Endodermal cell (in vitro differentiated cells): ENCODE measurements around the gene LILRA6. TPM values are rescaled to one million over a fixed set of nuclear protein-coding genes. Genes with fewer than 3 reads are reported as not detected.

Experiments used
- DNase-seq: peaks from one replicate; pipeline ENCODE4 v3.0.0-alpha.2; 2017
- H3K27ac ChIP-seq: 2 replicates; pipeline ENCODE4 v1.5.1; 2013; ENCODE audit warnings: mild to moderate bottlenecking, low read depth, low read length, moderate library complexity
- H3K27me3 ChIP-seq: 2 replicates; pipeline ENCODE4 v1.6.1; 2013; ENCODE audit warnings: mild to moderate bottlenecking, low read length, moderate library complexity; ENCODE audit not compliant: insufficient read depth, control insufficient read depth, poor library complexity, severe bottlenecking
- H3K36me3 ChIP-seq: 2 replicates; pipeline ENCODE4 v1.7.0; 2013; ENCODE audit warnings: mild to moderate bottlenecking, low read length, moderate library complexity; ENCODE audit not compliant: control insufficient read depth, insufficient read depth
- H3K4me1 ChIP-seq: one replicate; pipeline ENCODE4 v1.7.0; 2013; ENCODE audit warnings: low read length; ENCODE audit not compliant: control insufficient read depth, insufficient read depth
- H3K4me3 ChIP-seq: 2 replicates; pipeline ENCODE4 v1.5.1; 2013; ENCODE audit warnings: mild to moderate bottlenecking, low read length, moderate library complexity
- H3K9ac ChIP-seq: 2 replicates; pipeline ENCODE4 v1.6.1; 2013; ENCODE audit warnings: mild to moderate bottlenecking, low read length, moderate library complexity; ENCODE audit not compliant: poor library complexity, severe bottlenecking; ENCODE audit errors: extremely low read depth
- H3K9me3 ChIP-seq: 2 replicates; pipeline ENCODE4 v1.6.1; 2013; ENCODE audit warnings: mild to moderate bottlenecking, low read length, moderate library complexity; ENCODE audit not compliant: control insufficient read depth
- H3K27ac Mint-ChIP-seq: 2 replicates; pipeline ENCODE4 v1.8.0; 2020; ENCODE audit warnings: mixed read lengths
- H3K27me3 Mint-ChIP-seq: 2 replicates; pipeline ENCODE4 v1.8.0; 2021; ENCODE audit warnings: mild to moderate bottlenecking, mixed read lengths; ENCODE audit not compliant: insufficient read depth
- H3K36me3 Mint-ChIP-seq: 2 replicates; pipeline ENCODE4 v1.8.0; 2020; ENCODE audit warnings: low read depth, mixed read lengths
- H3K4me1 Mint-ChIP-seq: 2 replicates; pipeline ENCODE4 v1.8.0; 2020; ENCODE audit warnings: mixed read lengths
- H3K4me3 Mint-ChIP-seq: 2 replicates; pipeline ENCODE4 v1.8.0; 2020; ENCODE audit warnings: mild to moderate bottlenecking, moderate library complexity, mixed read lengths
- H3K9me3 Mint-ChIP-seq: 2 replicates; pipeline ENCODE4 v1.8.0; 2020; ENCODE audit warnings: mild to moderate bottlenecking, mixed read lengths
- WGBS, 2 experiments: methylation state at CpG; one replicate each; pipeline versions ENCODE4 v1.1.5 to v1.1.7; 2013; ENCODE audit warnings: missing lambda C conversion rate in 2 of 2, mixed read lengths in 1 of 2; ENCODE audit not compliant: insufficient coverage in 1 of 2, insufficient read length in 1 of 2; 5-methylcytosine and 5-hydroxymethylcytosine counted together
- total RNA-seq, 2 donors: library from RNA; stranded (reverse); fragmentation: NEBNext Ultra II Directional in 1 of 2; extraction: Animal tissue kit (Norgen Biotek cat#: 25700) in 1 of 2; gene quantifications; 2 replicates in 1 of 2; 3 replicates in 1 of 2; pipeline ENCODE4 v1.2.1, GENCODE V29; 2021
- TF ChIP-seq, protein P1 (sequence below): fragments of 200-600 bp; sonication (generic); conservative IDR thresholded peaks from 2 replicates; pipeline ENCODE4 v1.5.0; 2021; ENCODE audit warnings: antibody characterized with exemption, mild to moderate bottlenecking

Gene LILRA6
- total RNA-seq, 2 donors from 2014 or later, result not detected

DNA sequence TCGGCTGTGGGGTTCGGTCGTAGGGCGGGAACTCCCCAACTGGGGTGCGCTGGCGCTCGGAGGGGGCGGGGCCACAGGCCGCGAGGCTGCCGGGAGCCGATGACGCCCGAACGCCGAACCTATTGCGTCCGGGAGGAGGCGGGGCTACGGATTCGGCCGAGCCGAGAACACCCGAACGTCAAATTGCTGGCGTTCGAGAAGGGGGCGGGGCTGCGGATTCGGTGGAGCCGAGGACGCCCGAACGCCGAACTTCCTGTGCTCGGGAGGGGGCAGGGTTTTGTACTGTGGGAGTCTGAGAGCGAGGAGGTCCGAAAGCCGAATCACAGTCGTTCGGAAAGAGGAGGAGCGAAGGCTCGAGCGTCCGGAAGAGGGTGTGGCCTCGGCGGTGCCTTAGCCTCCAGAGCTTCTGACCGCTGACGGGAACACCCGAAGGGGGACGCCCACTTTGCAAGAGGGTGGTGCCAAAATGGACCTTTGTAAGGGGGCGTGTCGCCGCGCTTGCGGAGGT lies 52.0 kb downstream of the LILRA6 start:
- H3K4me3 ChIP-seq, result peak overlapping the region; percentile 96
- WGBS, 2 experiments, result 0% methylated on average over 18 to 56 of the region's 56 CpGs
- peak overlapping the region; percentile 88 for H3K9ac ChIP-seq
- H3K36me3 ChIP-seq, result peaks cover 44% of the 10 kb centered on the region
- peak overlapping the region; percentile 98 for H3K27ac ChIP-seq
- H3K27me3 Mint-ChIP-seq, result no peaks in the 10 kb centered on the region
- peak overlapping the region; percentile 100 for H3K27ac Mint-ChIP-seq
- no peaks in the 10 kb centered on the region for H3K9me3 ChIP-seq
- H3K27me3 ChIP-seq, result no peaks in the 10 kb centered on the region
- H3K4me3 Mint-ChIP-seq, result peak overlapping the region; percentile 76
- no peaks in the 10 kb centered on the region for H3K9me3 Mint-ChIP-seq
- H3K4me1 Mint-ChIP-seq, result peaks cover 14% of the 10 kb centered on the region
- TF ChIP-seq, protein P1, sequence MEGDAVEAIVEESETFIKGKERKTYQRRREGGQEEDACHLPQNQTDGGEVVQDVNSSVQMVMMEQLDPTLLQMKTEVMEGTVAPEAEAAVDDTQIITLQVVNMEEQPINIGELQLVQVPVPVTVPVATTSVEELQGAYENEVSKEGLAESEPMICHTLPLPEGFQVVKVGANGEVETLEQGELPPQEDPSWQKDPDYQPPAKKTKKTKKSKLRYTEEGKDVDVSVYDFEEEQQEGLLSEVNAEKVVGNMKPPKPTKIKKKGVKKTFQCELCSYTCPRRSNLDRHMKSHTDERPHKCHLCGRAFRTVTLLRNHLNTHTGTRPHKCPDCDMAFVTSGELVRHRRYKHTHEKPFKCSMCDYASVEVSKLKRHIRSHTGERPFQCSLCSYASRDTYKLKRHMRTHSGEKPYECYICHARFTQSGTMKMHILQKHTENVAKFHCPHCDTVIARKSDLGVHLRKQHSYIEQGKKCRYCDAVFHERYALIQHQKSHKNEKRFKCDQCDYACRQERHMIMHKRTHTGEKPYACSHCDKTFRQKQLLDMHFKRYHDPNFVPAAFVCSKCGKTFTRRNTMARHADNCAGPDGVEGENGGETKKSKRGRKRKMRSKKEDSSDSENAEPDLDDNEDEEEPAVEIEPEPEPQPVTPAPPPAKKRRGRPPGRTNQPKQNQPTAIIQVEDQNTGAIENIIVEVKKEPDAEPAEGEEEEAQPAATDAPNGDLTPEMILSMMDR, result no peak
- H3K36me3 Mint-ChIP-seq, result peaks cover 52% of the 10 kb centered on the region
- no peaks in the 10 kb centered on the region for H3K4me1 ChIP-seq
- peak; percentile 100 for DNase-seq

DNA sequence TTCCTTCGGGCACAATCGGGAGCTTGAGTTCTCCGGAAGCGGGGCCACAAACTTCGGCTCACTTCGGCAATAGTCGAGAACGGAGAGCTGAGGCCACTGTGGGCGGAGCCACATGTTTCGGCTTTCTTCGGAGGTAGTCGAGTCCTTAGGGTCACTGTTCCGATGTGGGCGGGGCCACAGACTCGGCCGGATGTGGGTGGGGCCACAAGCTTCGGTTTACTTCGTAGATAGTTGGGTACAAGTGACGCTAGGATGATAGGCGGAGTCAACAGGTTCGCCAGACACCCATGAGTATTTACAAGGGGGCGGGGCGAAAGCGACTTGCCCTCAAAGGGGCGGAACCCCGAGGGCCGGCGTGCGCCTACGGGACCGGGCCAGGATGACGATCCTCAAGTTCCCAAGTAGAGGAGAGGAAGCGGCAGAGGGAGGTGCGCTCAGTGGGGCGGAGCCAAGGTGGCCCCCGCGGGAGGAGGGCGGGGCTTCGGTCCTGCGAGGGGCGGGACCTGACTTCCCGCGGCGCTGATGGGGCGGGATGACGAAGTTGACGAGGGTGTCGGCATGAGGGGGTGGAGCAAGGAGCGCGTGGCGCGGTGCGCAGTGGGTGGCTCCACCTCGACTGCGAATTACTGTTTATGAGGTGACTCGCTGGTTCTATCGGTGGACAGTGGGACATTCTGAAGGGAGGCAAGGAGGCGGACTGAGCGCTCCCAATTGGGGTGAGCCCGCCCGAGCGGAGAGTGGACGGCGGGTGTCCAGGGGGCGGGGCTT lies 52.7 kb downstream of the LILRA6 start:
- Histone ChIP-seq H3K36me3 (peaks cover 39% of the 10 kb centered on the region), H3K9me3 (no peaks in the 10 kb centered on the region), H3K4me3 (peak overlapping the region; percentile 96), H3K27ac (peak overlapping the region; percentile 98), H3K27me3 (no peaks in the 10 kb centered on the region), H3K9ac (peak overlapping the region; percentile 88), H3K4me1 (no peaks in the 10 kb centered on the region)
- Mint-ChIP-seq H3K36me3 (peaks cover 50% of the 10 kb centered on the region), H3K4me3 (peak overlapping the region; percentile 76), H3K27ac (peak overlapping the region; percentile 100), H3K4me1 (peaks cover 14% of the 10 kb centered on the region), H3K9me3 (no peaks in the 10 kb centered on the region), H3K27me3 (no peaks in the 10 kb centered on the region)
- TF ChIP-seq, protein P1, result no peak
- 0% methylated on average over 7 to 65 of the region's 65 CpGs for whole genome bisulfite sequencing, 2 experiments
- peak; percentile 100 for DNase-seq

DNA sequence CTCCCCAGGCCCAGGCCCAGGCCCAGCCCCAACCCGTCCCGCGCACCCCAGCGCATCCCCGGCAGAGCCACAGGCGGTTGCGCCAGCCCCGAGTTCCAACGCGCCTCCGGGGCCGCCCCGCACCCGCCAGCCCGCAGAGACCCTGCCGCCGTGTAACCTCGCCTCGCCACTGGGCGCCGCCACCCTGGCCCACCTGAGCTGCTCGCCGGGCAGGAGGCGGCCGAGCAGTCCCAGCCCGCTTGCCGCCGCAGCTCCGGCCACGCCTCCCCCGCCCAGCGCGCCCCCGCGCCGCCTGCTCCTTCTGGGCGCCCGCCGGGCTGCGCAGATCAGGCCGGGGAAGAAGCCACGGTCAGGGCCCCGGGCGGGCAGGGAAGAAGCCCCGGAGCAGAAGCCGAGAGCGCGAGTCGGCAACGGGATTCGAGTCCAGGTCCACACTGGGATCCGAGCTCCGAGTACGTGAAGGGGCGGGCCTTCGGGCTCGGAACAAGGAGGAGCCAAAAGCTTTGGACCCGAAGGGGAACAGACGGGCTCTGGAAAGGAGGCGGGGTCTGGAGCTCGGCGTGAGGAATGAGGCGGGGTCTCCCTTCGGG lies 53.4 kb downstream of the LILRA6 start, which contains the start of gene MBOAT7:
Gene MBOAT7, minus strand, starts transcription at position 436 of the 590 bp plus-strand sequence. CDS start 1,072 bp downstream, outside the sequence.
- TF ChIP-seq, protein P1, result peak; percentile 61
- H3K27ac ChIP-seq, result peak within 1 kb of the TSS; percentile 98
- no peaks in the 10 kb centered on the region for H3K27me3 ChIP-seq
- 0% methylated on average over 29 to 64 of the region's 64 CpGs for WGBS, 2 experiments
- peak within 1 kb of the TSS; percentile 88 for H3K9ac ChIP-seq
- Mint-ChIP-seq H3K27me3 (no peaks in the 10 kb centered on the region), H3K4me3 (peak within 1 kb of the TSS; percentile 76), H3K9me3 (no peaks in the 10 kb centered on the region), H3K36me3 (peaks cover 46% of the 10 kb centered on the region), H3K27ac (peak within 1 kb of the TSS; percentile 100), H3K4me1 (peaks cover 14% of the 10 kb centered on the region)
- H3K9me3 ChIP-seq, result no peaks in the 10 kb centered on the region
- no peak for DNase-seq
- H3K4me3 ChIP-seq, result peak within 1 kb of the TSS; percentile 96
- H3K36me3 ChIP-seq, result peaks cover 34% of the 10 kb centered on the region
- no peaks in the 10 kb centered on the region for H3K4me1 ChIP-seq
